HL-60/S4 treated with phorbol 12-myristate 13-acetate at 8.2 ng/mL for 4 days and 3 days (cell line): ENCODE results near the gene TMEM151B.

Source experiments
- in situ Hi-C: fragments of 300-500 bp; cut with MboI; formaldehyde crosslinking; loops from 2 replicates; pipeline ENCODE4 v1.15.0; 2022; ENCODE audit warnings: low sequenced_read_pairs

The TMEM151B gene

GRCh38 chr6:44263354-44264100 is 6.7 kb upstream of the TMEM151B start:
- in situ Hi-C loops, result no loop called here

GRCh38 chr6:44264154-44265006 is 5.9 kb upstream of the TMEM151B start:
- in situ Hi-C loops, result no loop called here

GRCh38 chr6:44265007-44265721 is 5.1 kb upstream of the TMEM151B start, which contains the start of gene NFKBIE:
Gene NFKBIE (minus strand): TSS chr6:44265551. CDS start chr6:44265346, 205 bp downstream.
- in situ Hi-C loops, result no loop called here

- in situ Hi-C loops, result no loop called here
These were observed 4.5 kb upstream of the TMEM151B start for GRCh38 chr6:44265722-44266233.

- in situ Hi-C loops, result no loop called here
These were observed 3.9 kb upstream of the TMEM151B start for GRCh38 chr6:44266347-44266746.

GRCh38 chr6:44267252-44267651 is 3.0 kb upstream of the TMEM151B start:
- in situ Hi-C loops, result no loop called here

GRCh38 chr6:44268095-44268628 is 2.1 kb upstream of the TMEM151B start:
- in situ Hi-C loops, result no loop called here

- in situ Hi-C loops, result no loop called here
These were observed 901 bp upstream of the TMEM151B start for GRCh38 chr6:44269178-44269920.

GRCh38 chr6:44270526-44271405 is 516 bp downstream of the TMEM151B start:
- in situ Hi-C loops, result no loop called here

- in situ Hi-C loops, result no loop called here
These were observed 1.1 kb downstream of the TMEM151B start for GRCh38 chr6:44271406-44271723.

GRCh38 chr6:44271914-44272313 is 1.7 kb downstream of the TMEM151B start:
- in situ Hi-C loops, result no loop called here

GRCh38 chr6:44272529-44272928 is 2.3 kb downstream of the TMEM151B start:
- in situ Hi-C loops, result no loop called here

GRCh38 chr6:44272999-44273566 is 2.8 kb downstream of the TMEM151B start:
- in situ Hi-C loops, result no loop called here

- in situ Hi-C loops, result no loop called here
These were observed 3.4 kb downstream of the TMEM151B start for GRCh38 chr6:44273617-44274016.

GRCh38 chr6:44275271-44275748 is 5.1 kb downstream of the TMEM151B start:
- in situ Hi-C loops, result no loop called here

- in situ Hi-C loops, result no loop called here
These were observed 5.7 kb downstream of the TMEM151B start for GRCh38 chr6:44275749-44276648.

- in situ Hi-C loops, result no loop called here
These were observed 6.7 kb downstream of the TMEM151B start for GRCh38 chr6:44276667-44277640.
